ENCODE measurements around the gene TRIM44.

DNA sequence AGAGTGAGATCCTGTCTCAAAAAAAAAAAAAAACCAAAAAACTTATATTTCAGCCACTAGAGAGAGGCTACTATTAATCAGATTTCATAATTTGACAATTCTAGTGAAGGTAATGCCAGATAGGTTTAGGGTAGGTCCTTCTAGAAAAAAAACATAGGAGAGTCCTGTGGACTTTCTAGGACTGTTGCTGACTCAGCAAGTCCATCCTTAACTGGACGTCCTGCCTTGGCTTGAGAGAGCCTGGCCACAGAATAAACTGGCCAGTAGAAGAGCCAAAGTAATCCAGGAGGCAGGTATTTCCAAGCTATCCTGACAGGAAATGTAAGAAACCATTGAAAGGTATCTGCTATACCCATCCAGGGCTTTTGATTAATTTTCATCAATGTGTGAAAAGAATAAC lies 64.6 kb downstream of the TRIM44 start:
- TF ChIP-seq POLR2A (IDR thresholded peaks at IDR 0.05; ENCODE audit: low read depth, low read length) (no peak), POLR2AphosphoS5 (IDR thresholded peaks at IDR 0.05; ENCODE audit: low read depth, low read length) (no peak), TAF1 (IDR thresholded peaks at IDR 0.05; ENCODE audit: borderline replicate concordance, low read depth, low read length) (no peak)

Data from GM12892 (cell line).